GDM1 (cell line): ENCODE results near the gene LDB2.
"Not testable (repeated sequence)": the region's sequence is repeated elsewhere in the genome, so short reads cannot be mapped to it uniquely, and the experiment has no call there.

ENCODE experiments used
- DNase-seq: peaks from one replicate; lab custom pipeline; 2025; lab: John Stamatoyannopoulos, UW

Gene LDB2

DNA sequence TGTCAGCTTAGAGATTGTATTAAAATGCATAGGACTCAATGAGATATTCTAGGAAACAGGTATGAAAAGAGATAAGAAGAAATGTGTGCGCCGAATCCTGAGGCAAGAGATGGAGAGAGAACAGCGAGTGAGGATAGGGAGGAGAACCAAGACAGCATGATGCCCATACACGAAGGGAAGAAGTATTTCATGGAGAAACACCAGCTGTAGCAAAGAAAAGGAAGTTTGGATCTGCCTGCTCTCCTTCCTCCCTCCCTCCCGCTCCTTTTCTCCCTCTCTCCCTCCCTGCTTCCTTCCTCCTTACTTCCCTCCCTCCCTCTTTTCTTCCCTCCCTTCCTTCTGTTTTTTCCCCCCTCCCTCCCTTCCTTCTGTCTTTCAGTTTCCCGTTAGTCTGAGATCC lies 353.6 kb downstream of the LDB2 start:
- DNase-seq = no peak

- no peak for DNase-seq
Measured at GRCh38 chr4:16544251-16544721, 354.2 kb downstream of the LDB2 start.

GRCh38 chr4:16537926-16538325 lies 360.5 kb downstream of the LDB2 start:
- no peak for DNase-seq

DNA sequence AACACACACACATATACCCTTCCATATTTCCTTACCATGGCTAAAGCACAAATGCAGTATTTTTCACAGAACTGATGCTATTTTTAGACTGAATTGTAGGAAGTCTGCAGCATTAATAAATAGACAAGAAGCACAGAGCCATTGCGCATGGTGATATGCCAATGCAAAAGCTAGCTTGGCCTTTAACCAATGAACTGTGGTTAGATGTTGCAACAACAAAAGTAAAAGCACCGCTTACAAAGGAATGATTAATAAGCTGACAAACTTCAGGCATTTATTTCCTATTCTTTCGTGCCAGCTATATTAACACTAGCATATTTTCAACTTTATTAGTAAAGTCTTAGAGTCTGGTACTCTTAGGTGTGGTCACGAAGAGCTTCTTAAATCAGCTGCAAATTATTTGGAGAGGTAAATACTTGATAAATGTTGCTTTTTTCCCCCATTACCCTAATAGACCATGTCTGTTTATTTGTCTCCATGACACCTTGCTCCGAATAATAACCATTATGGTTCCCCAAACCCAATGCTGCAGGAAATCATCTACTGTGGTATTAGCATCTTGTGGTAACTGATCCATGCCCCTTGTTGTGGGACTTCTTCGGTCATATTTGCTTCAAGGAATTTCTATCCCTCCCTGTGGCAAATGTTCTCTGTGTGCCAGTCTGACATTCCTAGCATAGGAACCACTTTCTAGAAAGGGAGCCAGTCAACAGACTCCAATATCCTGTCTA lies 366.0 kb downstream of the LDB2 start:
- DNase-seq = no peak

DNA sequence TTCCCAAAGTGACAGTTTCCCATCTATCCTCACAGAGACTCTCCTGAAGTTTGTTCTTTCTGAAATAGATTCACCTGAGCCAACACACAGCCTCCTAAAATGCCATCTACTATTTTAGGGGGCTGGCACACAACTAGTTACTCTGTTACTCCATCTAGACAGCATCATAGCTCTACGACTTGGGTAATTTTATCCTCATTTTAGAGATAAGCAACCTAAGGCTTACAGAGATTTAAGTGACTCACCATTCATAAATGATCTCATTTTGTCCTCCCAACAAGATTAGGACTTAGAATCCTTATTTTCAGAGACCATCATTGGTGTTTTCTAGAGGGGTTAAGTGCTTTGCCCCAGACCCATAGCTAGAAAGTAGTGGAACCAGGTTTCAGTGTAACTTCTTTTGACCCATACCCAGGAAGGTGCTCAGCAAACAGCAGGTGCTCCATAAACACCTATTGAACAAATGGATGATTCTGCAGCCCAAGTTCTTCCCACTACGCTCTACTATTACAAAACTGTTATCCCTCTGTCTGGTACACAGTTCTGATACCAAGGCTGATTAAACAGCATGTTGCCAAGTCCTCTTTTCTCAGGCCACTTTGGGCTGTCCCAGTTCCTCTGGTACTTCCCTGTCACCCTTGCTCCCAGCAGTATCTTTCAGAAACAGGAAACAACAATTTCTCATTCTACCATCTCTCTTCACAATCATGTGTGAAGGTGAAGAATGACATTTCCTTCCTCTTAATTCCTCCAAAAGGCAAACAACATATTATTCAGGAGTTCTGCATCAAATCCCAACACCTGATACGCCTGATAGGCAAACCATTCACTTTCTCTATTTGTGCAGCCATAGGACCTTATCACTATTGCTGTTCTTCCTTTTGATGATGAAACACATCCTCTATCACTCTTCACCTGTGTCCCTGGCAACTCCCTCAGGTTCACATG lies 367.5 kb downstream of the LDB2 start:
- DNase-seq = no peak

DNA sequence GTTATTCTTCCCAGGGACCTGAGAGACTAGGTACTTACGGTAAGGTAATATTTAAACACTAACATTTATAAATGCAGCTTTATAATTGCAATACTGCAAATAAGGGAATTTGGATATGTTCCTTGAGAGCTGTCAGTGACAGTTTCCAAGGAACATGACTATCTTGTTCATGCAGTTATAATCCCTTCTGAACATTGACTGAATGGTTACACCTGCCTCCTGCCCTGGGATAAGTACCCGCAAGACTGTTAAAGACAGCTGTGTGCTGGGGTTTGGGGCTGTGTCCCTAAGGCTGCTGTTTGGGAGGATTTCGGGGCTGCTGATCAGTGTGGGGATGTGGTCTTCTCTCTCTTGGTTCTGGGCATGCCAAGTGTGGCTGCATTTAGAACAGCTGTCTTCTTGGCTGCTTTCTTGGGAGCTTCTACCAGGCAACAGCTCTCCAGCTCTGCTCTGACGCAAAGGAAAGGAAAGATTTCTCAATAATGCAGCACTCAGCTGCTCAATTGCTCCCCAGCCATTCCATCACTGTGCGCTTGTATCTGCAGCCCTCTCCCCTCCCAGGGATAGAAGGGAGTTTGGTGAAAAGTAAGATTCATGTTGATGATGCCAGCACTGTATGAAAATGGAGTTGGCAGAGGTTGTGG lies 373.4 kb downstream of the LDB2 start:
- no peak for DNase-seq

GRCh38 chr4:16524406-16524805 lies 374.0 kb downstream of the LDB2 start:
- no peak for DNase-seq

DNA sequence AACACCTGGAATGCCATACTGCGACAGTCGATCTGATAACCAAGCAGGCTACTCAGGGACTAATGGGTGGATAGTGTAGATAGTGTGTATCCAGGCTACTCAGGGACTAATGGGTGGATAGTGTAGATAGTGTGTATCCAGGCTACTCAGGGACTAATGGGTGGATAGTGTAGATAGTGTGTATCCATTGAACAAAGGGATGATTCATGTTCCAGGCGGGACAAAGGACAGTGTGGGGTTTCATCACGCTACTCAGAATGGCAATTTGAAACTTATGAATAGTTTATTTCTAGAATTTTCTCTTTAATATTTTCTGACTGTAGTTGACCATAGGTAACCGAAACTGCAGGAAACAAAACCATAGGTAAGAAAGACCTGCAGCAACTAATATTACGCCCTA lies 374.9 kb downstream of the LDB2 start:
- not testable (repeated sequence) for DNase-seq

DNA sequence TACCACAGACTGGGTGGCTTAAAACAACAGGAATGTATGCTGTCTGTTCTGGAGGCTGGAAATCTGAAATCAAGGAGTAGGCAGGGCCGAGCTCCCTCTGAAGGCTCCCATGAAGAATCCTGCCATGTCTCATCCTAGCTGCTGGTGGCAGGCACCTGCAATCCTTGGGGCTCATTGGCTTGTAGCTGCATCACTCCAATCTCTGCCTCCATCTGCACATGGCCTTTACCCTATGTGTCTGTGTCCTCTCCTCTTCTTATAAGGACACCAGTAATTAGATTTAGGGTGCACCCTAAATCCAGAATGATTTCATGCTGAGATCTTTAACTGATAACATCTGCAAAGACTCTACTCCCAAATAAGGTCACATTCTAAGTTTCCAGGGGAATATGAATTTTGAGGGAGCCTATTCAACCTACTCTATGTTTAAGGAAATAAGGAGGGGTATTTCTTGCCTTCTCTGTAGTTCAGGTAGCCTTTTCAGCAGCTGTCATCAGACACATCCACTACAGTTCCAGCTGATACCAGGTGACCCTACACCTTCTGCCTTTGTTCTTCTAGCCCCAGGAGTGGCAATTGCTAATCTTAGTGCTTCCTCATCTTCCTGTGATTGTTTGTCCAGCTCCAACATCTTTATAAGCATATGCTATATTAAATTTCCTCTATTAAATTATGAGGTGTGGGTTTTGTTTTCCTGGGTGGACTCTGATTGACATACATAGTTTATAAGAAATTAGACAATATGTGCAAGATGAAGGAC lies 377.1 kb downstream of the LDB2 start:
- DNase-seq = no peak

DNA sequence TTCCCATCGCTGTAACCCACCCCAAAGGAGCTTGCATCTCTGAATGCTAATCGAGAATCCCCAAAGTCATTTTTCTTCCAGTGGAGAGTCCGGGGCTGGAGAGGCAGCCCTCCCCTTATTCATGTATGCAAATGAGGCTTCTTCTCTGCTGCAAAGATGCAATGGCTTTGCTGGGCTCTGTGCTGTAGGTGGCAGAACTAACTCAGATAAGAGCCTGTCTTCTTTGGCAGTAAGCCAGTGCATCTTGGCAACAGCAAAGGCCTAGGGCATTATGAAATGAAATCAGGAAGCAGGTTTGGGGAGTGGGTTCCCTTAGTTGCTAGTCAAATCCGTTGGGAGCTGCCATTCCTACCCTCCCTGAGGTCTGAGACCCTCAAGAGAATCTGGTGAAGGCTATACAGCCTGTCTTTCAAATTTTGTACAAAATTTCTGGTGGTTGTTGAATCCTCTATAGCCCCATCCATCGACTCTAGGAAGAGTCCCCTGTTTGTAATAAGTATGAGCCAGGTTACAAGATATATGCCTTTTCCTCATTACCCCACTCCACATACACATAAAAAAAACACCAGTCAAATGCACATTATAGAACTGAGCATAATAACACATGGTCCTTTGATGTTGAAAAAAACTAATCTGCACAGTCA lies 381.5 kb downstream of the LDB2 start:
- no peak for DNase-seq

GRCh38 chr4:16513876-16514275 lies 384.6 kb downstream of the LDB2 start:
- DNase-seq = no peak

DNA sequence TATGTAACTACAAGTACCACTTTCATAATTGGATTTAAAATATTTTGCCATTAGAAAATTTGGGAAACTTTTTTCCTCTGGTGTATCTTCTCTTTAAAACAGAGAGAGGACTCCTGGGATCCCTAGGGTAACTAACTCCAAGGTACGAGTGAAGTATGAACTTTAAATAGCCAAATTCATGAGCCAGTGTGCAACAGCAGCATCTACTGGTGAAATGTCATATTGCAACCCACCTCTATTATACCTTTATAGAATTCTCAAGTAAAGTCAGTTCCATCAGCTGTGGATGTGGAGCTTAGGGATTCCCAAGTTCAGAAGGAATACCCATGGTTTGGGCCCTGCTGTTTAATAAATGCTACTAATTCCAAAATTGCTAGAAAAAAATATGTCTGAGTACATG lies 389.5 kb downstream of the LDB2 start:
- no peak for DNase-seq

- no peak for DNase-seq
Measured at GRCh38 chr4:16505726-16506125, 392.7 kb downstream of the LDB2 start.

DNA sequence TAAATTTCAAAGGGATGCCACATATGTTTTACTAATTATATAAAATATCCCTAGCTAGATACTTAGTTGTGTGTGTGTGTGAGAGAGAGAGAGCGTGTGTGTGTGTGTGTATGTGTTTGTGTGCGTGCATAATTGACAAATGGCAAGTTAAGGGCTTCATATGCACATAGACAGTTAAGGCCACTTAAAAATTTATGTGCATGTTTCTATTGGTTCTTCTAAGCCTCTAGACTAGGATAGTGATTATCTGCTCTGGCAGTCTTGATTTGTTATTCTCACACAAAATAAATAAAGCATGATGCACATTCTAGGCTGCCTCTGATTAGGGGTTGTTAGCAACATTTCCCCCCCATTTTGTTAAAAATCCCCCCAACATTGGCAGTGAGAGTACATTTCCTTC lies 393.2 kb downstream of the LDB2 start:
- DNase-seq = no peak

GRCh38 chr4:16503421-16504100 lies 394.9 kb downstream of the LDB2 start:
- DNase-seq = no peak

- no peak for DNase-seq
Measured at GRCh38 chr4:16498978-16499377, 399.5 kb downstream of the LDB2 start.

DNA sequence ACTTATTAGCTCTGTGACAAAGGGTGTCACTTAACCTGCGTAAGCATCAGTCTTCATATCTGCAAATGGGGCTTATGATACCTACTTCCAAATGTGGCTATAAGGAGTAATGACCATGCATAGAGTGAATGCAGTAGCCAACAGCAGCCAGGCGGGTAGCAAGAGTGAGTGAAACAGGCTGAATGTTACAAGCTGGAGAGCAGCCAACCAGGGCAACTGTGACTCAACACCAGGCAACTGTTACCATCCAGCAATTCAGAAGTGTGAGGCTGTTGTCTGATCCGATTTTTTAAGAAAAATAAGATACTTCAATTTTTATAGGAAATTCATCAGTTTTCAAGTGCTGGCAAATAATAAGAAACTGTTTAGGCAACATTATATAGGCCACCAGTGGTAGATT lies 401.9 kb downstream of the LDB2 start:
- no peak for DNase-seq

DNA sequence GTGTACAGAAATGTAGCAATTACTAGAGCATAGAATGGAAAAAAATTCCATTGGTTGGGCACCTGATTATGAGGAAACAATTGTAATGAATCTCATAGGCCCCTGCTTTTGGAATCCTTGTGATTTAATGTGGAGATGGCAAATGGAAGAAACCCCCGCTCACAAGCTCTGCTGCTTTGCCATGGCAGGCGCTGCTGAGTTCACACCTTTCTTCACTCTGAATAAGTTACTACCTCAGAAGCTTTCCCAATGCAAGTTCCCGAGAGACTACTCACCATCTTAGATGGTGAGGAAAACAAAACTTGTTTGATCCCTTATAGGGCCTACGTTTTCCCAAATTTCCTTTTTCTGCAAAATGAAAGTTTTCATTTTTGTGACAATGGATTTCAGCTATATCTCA lies 405.6 kb downstream of the LDB2 start:
- no peak for DNase-seq

DNA sequence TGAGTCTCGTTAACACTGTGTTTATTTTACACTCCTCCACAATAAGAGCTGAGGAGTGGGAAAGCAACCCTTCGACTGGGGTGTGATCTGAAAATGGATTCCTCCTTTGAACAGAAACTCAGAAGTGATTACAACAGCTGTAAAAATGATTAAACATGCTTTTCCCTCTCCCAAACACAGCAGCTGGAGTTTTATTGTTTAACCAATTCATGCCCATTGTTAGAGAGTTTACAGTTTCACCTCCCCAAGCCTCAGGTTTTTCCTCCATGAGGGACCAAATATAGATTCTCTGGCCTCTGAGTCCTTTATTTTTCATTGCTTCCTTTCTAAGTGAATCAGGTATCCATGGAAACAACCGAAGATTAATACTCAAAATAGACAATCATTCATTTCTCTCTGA lies 409.2 kb downstream of the LDB2 start:
- no peak for DNase-seq

GRCh38 chr4:16488084-16488483 lies 410.4 kb downstream of the LDB2 start:
- DNase-seq = no peak

- no peak for DNase-seq
Measured at GRCh38 chr4:16484711-16485110, 413.7 kb downstream of the LDB2 start.
